Measurements from ENCODE around the gene CLEC5A. TPM values are rescaled to one million over a fixed set of nuclear protein-coding genes. Genes with fewer than 3 reads are reported as not detected.

Gene CLEC5A
- total RNA-seq, 1 experiment from 2014 or later, result not detected

Other genes starting within 250 kb of the CLEC5A start
- 19.6 and 20.4 TPM in 2 replicates for gene DENND11, start 244.8 kb downstream of the CLEC5A start, total RNA-seq (2014; rRNA removed; shearing (Covaris generic))
- 0.03 TPM in 1 of 2 replicates, not detected in the other for gene WEE2, start 238.6 kb downstream of the CLEC5A start, total RNA-seq (2014; rRNA removed; shearing (Covaris generic))
- gene SSBP1, start 208.6 kb downstream of the CLEC5A start, total RNA-seq (2014; rRNA removed; shearing (Covaris generic)), result 194 and 242 TPM in 2 replicates
- gene TAS2R3, start 182.9 kb downstream of the CLEC5A start, total RNA-seq (2014; rRNA removed; shearing (Covaris generic)), result 0.16 and 0.97 TPM in 2 replicates
- gene TAS2R4, start 170.3 kb downstream of the CLEC5A start, total RNA-seq (2014; rRNA removed; shearing (Covaris generic)), result 0.13 and 0.23 TPM in 2 replicates
- 0.10 and 0.26 TPM in 2 replicates for gene TAS2R5, start 156.8 kb downstream of the CLEC5A start, total RNA-seq (2014; rRNA removed; shearing (Covaris generic))
- not detected in 2 replicates for gene PRSS37, start 105.5 kb downstream of the CLEC5A start, total RNA-seq (2014; rRNA removed; shearing (Covaris generic))
- not detected in 2 replicates for gene OR9A4, start 30.6 kb downstream of the CLEC5A start, total RNA-seq (2014; rRNA removed; shearing (Covaris generic))
- gene TAS2R38, start 26.8 kb upstream of the CLEC5A start, total RNA-seq (2014; rRNA removed; shearing (Covaris generic)), result 0.08 and 0.36 TPM in 2 replicates
- under 0.01 and 0.05 TPM in 2 replicates for gene MGAM, start 48.9 kb upstream of the CLEC5A start, total RNA-seq (2014; rRNA removed; shearing (Covaris generic))
- gene MGAM2, start 164.7 kb upstream of the CLEC5A start, total RNA-seq (2014; rRNA removed; shearing (Covaris generic)), result 8.0 and 10.1 TPM in 2 replicates

All from HT-29 (cell line).